ENCODE data around the gene SNX4.
A peak's percentile ranks its signal among the peaks of the same experiment; 100 is the strongest.

SNX4 gene

GRCh38 chr3:125402639-125403038, 117.4 kb downstream of the SNX4 start:
- POLR2A ChIA-PET = no interaction called here
- TF ChIP-seq CTCF (IDR thresholded peaks at IDR 0.05; ENCODE audit: control extremely low read depth, extremely low read depth, low read depth, missing control alignments) = no peak
- no peak for DNase-seq (ENCODE audit: extremely low spot score)
- CTCF ChIA-PET = interaction anchor here (0.7 to 1.4 kb wide), 2 partner anchors 11 to 22 kb away, joined by 3 read pairs; no protein-coding TSS in a partner anchor

GRCh38 chr3:125401402-125401801, 118.6 kb downstream of the SNX4 start:
- CTCF ChIA-PET = interaction anchor here (2.0 kb wide), 1 partner anchor 12 kb away, joined by 5 read pairs; no protein-coding TSS in a partner anchor
- no peak for DNase-seq (ENCODE audit: extremely low spot score)
- no peak for TF ChIP-seq CTCF (IDR thresholded peaks at IDR 0.05; ENCODE audit: control extremely low read depth, extremely low read depth, low read depth, missing control alignments)
- POLR2A ChIA-PET = no interaction called here

- ChIA-PET CTCF (interaction anchor here (0.7 to 1.7 kb wide), 3 partner anchors 16 to 23 kb away, joined by 3 to 5 read pairs (median 3); partner anchors contain the start of gene ZNF148), POLR2A (no interaction called here)
- TF ChIP-seq CTCF (IDR thresholded peaks at IDR 0.05; ENCODE audit: control extremely low read depth, extremely low read depth, low read depth, missing control alignments) = peak; percentile 11
- no peak for DNase-seq (ENCODE audit: extremely low spot score)
These were observed 121.0 kb downstream of the SNX4 start for GRCh38 chr3:125398952-125399351.

Measured in GM10248 (cell line).